Measurements from ENCODE around the gene OPHN1.

The OPHN1 gene

GRCh38 chrX:68249903-68250302, 183.4 kb downstream of the OPHN1 start:
- no peak for DNase-seq (ENCODE audit: low read depth)

GRCh38 chrX:68249401-68249831, 183.9 kb downstream of the OPHN1 start:
- no peak for DNase-seq (ENCODE audit: low read depth)

GRCh38 chrX:68238568-68238967, 194.7 kb downstream of the OPHN1 start:
- DNase-seq (ENCODE audit: low read depth): no peak

- no peak for DNase-seq (ENCODE audit: low read depth)
Measured at GRCh38 chrX:68234171-68234910, 199.0 kb downstream of the OPHN1 start.

GRCh38 chrX:68232206-68232605, 201.1 kb downstream of the OPHN1 start:
- no peak for DNase-seq (ENCODE audit: low read depth)

GRCh38 chrX:68209008-68209407, 224.3 kb downstream of the OPHN1 start:
- DNase-seq (ENCODE audit: low read depth): no peak

- no peak for DNase-seq (ENCODE audit: low read depth)
Measured at GRCh38 chrX:68204521-68205038, 228.7 kb downstream of the OPHN1 start.

GRCh38 chrX:68203646-68204045, 229.6 kb downstream of the OPHN1 start:
- DNase-seq (ENCODE audit: low read depth): no peak

- DNase-seq (ENCODE audit: low read depth): no peak
Measured at GRCh38 chrX:68203211-68203610, 230.1 kb downstream of the OPHN1 start.

GRCh38 chrX:68199062-68199848, 234.0 kb downstream of the OPHN1 start:
- DNase-seq (ENCODE audit: low read depth): no peak

GRCh38 chrX:68196939-68197791, 236.1 kb downstream of the OPHN1 start:
- no peak for DNase-seq (ENCODE audit: low read depth)

GRCh38 chrX:68195561-68195960, 237.7 kb downstream of the OPHN1 start:
- no peak for DNase-seq (ENCODE audit: low read depth)

GRCh38 chrX:68193786-68194185, 239.5 kb downstream of the OPHN1 start:
- no peak for DNase-seq (ENCODE audit: low read depth)

GRCh38 chrX:68193234-68193633, 240.1 kb downstream of the OPHN1 start:
- no peak for DNase-seq (ENCODE audit: low read depth)

- DNase-seq (ENCODE audit: low read depth): no peak
Measured at GRCh38 chrX:68190799-68191198, 242.5 kb downstream of the OPHN1 start.

GRCh38 chrX:68186552-68187262, 246.6 kb downstream of the OPHN1 start:
- no peak for DNase-seq (ENCODE audit: low read depth)

GRCh38 chrX:68185161-68185560, 248.1 kb downstream of the OPHN1 start:
- DNase-seq (ENCODE audit: low read depth): no peak

- no peak for DNase-seq (ENCODE audit: low read depth)
Measured at GRCh38 chrX:68183612-68184214, 249.6 kb downstream of the OPHN1 start.

- DNase-seq (ENCODE audit: low read depth): no peak
Measured at GRCh38 chrX:68180579-68180978, 252.7 kb downstream of the OPHN1 start.

GRCh38 chrX:68179355-68179754, 253.9 kb downstream of the OPHN1 start:
- no peak for DNase-seq (ENCODE audit: low read depth)

- no peak for DNase-seq (ENCODE audit: low read depth)
Measured at GRCh38 chrX:68177542-68177941, 255.8 kb downstream of the OPHN1 start.
